Transverse colon (tissue), 4 donors: Measurements from ENCODE around the gene SLC27A2. TPM values are rescaled to one million over a fixed set of nuclear protein-coding genes. Genes with fewer than 3 reads are reported as not detected.

Source experiments
- DNase-seq: peaks from one replicate; pipeline ENCODE4 v3.0.0-alpha.2; 2019
- H3K27ac ChIP-seq, 4 donors: fragments of 200-600 bp; sonication (generic); 2 replicates each; pipeline ENCODE4 v1.5.1; 2016 to 2018; ENCODE audit warnings: inconsistent platforms in 4 of 4
- H3K27me3 ChIP-seq: fragments of 200-600 bp; sonication (generic); 2 replicates; pipeline ENCODE4 v1.5.1; 2017; ENCODE audit warnings: inconsistent platforms
- H3K36me3 ChIP-seq, 4 donors: fragments of 200-600 bp; sonication (generic); 2 replicates each; pipeline ENCODE4 v1.5.1; 2017 to 2019; ENCODE audit warnings: inconsistent platforms in 4 of 4
- H3K4me1 ChIP-seq, 4 donors: fragments of 200-600 bp; sonication (generic); 2 replicates each; pipeline ENCODE4 v1.5.1; 2017 to 2020; ENCODE audit warnings: inconsistent platforms in 4 of 4
- H3K4me3 ChIP-seq, 4 donors: fragments of 200-600 bp; sonication (generic); 1 replicate in 1 of 4; 2 replicates in 3 of 4; pipeline versions ENCODE4 v1.5.1 to v1.6.1; 2017 to 2019; ENCODE audit warnings: inconsistent platforms in 4 of 4
- H3K9me3 ChIP-seq, 2 donors: fragments of 200-600 bp; sonication (generic); 2 replicates each; pipeline ENCODE4 v1.5.1; 2017 to 2019; ENCODE audit warnings: inconsistent platforms in 2 of 2
- CTCF ChIP-seq, 5 experiments: fragments of 200-600 bp in 3 of 5; fragments of 450-650 bp in 2 of 5; sonication (generic) in 3 of 5; IDR thresholded peaks; 1 replicate in 2 of 5; 2 replicates in 3 of 5; pipeline ENCODE4 v1.5.1; 2016 to 2017; ENCODE audit warnings: antibody characterized with exemption in 5 of 5, inconsistent platforms in 3 of 5, mild to moderate bottlenecking in 2 of 5, moderate library complexity in 1 of 5
- EP300 ChIP-seq: sonication (generic); formaldehyde crosslinking; IDR thresholded peaks from one replicate; pipeline ENCODE4 v1.6.1; 2017; ENCODE audit warnings: antibody characterized with exemption, low read depth
- POLR2A ChIP-seq: fragments of 450-650 bp; IDR thresholded peaks from one replicate; pipeline ENCODE4 v1.6.1; 2016; ENCODE audit warnings: antibody characterized with exemption, mild to moderate bottlenecking, moderate library complexity
- POLR2AphosphoS5 ChIP-seq, 3 donors: sonication (generic); formaldehyde crosslinking; IDR thresholded peaks; one replicate each; pipeline ENCODE4 v1.6.1; 2016; ENCODE audit warnings: antibody characterized with exemption in 3 of 3
- WGBS, 2 donors: methylation state at CpG; one replicate each; pipeline ENCODE4 v1.1.5; 2018; ENCODE audit warnings: low coverage in 1 of 2; 5-methylcytosine and 5-hydroxymethylcytosine counted together
- in situ Hi-C, 4 donors: fragments of 200-750 bp; cut with MboI; loops; one replicate each; pipeline versions ENCODE4 v1.15.0 to v1.15.1; 2017; ENCODE audit warnings: low sequenced_read_pairs in 3 of 4, low pct_ligation_motif_present in 1 of 4, low pct_unique_long_range_greater_than_20kb in 1 of 4
- intact Hi-C: fragments of 100-400 bp; cut with DNase I; formaldehyde crosslinking; loops from one replicate; pipeline ENCODE4 v1.15.1; 2023; ENCODE audit warnings: low total_unique reads
- total RNA-seq, 4 donors: library from RNA; depleted of rRNA; stranded (reverse); fragments of >200 nt; gene quantifications; one replicate each; pipeline ENCODE4 v1.1.0, GENCODE V29; 2016

The SLC27A2 gene
- total RNA-seq, 4 donors from 2014 or later = 8.2 to 38.3 (median 21.5) TPM

- 89 to 97% methylated on average over 6 to 11 of the region's 11 CpGs for WGBS, 2 donors
Measured at GRCh38 chr15:50251638-50252182, 69.7 kb downstream of the SLC27A2 start.

GRCh38 chr15:50252556-50252955, 70.6 kb downstream of the SLC27A2 start:
- no peak for TF ChIP-seq POLR2A
- TF ChIP-seq EP300 = no peak
- no peak for TF ChIP-seq CTCF (IDR thresholded peaks at IDR 0.05)
- no peak for TF ChIP-seq POLR2AphosphoS5 (IDR thresholded peaks at IDR 0.05)
- Histone ChIP-seq H3K4me1 (peaks cover 0 to under 1% (median 0%) of the 10 kb centered on the region in 4 donors), H3K4me3 (no peak overlapping the region), H3K27me3 (no peaks in the 10 kb centered on the region), H3K9me3 (no peaks in the 10 kb centered on the region), H3K36me3 (no peaks in the 10 kb centered on the region), H3K27ac (no peak overlapping the region)
- in situ Hi-C loops (no loop called here), intact Hi-C loops (no loop called here)
- no peak for DNase-seq
- WGBS, 2 donors = 86 to 91% methylated on average over 4 to 11 of the region's 11 CpGs

More at GRCh38 chr15:50251638-50252182, 69.7 kb downstream of the SLC27A2 start:
- DNase-seq = no peak
- peaks cover 0 to 3% (median 0%) of the 10 kb centered on the region in 4 donors for H3K4me1 ChIP-seq
- in situ Hi-C loops = no loop called here
- no peaks in the 10 kb centered on the region for H3K9me3 ChIP-seq
- intact Hi-C loops = no loop called here
- H3K27ac ChIP-seq = no peak overlapping the region
- no peaks in the 10 kb centered on the region for H3K36me3 ChIP-seq
- TF ChIP-seq POLR2AphosphoS5 (IDR thresholded peaks at IDR 0.05) (no peak), CTCF (IDR thresholded peaks at IDR 0.05) (no peak), EP300 (no peak), POLR2A (no peak)
- H3K4me3 ChIP-seq = no peak overlapping the region
- H3K27me3 ChIP-seq = no peaks in the 10 kb centered on the region

GRCh38 chr15:50256188-50257041, 74.4 kb downstream of the SLC27A2 start:
- no peaks in the 10 kb centered on the region for H3K27me3 ChIP-seq
- H3K9me3 ChIP-seq = no peaks in the 10 kb centered on the region
- intact Hi-C loops = no loop called here
- 66 to 72% methylated on average over 4 to 5 of the region's 5 CpGs for WGBS, 2 donors
- in situ Hi-C loops = no loop called here
- TF ChIP-seq POLR2AphosphoS5 (IDR thresholded peaks at IDR 0.05) = no peak
- TF ChIP-seq EP300 = no peak
- no peak for TF ChIP-seq CTCF (IDR thresholded peaks at IDR 0.05)
- no peak for TF ChIP-seq POLR2A
- no peaks in the 10 kb centered on the region for H3K4me1 ChIP-seq
- H3K4me3 ChIP-seq = no peak overlapping the region
- no peak overlapping the region for H3K27ac ChIP-seq
- no peak for DNase-seq
- no peaks in the 10 kb centered on the region for H3K36me3 ChIP-seq

GRCh38 chr15:50257332-50257731, 75.3 kb downstream of the SLC27A2 start:
- H3K4me3 ChIP-seq = no peak overlapping the region
- in situ Hi-C loops (no loop called here), intact Hi-C loops (no loop called here)
- no peak overlapping the region for H3K27ac ChIP-seq
- no peaks in the 10 kb centered on the region for H3K36me3 ChIP-seq
- no peak for DNase-seq
- no peaks in the 10 kb centered on the region for H3K4me1 ChIP-seq
- H3K9me3 ChIP-seq = no peaks in the 10 kb centered on the region
- no peaks in the 10 kb centered on the region for H3K27me3 ChIP-seq
- 84% methylated on average over 8 of the region's 8 CpGs; no CpG with 5 or more reads in 1 of the 2 donors for whole genome bisulfite sequencing, 2 donors
- no peak for TF ChIP-seq CTCF (IDR thresholded peaks at IDR 0.05)
- TF ChIP-seq POLR2A = no peak
- no peak for TF ChIP-seq EP300
